Neural progenitor cell (in vitro differentiated cells): Measurements from ENCODE around the gene ACRBP.

ENCODE experiments used
- CTCF ChIP-seq: fragments of 200-600 bp; sonication (generic); IDR thresholded peaks from 2 replicates; pipeline ENCODE4 v1.5.1; 2017; ENCODE audit warnings: antibody characterized with exemption, mild to moderate bottlenecking
- EZH2 ChIP-seq: fragments of 200-600 bp; sonication (generic); IDR thresholded peaks from 2 replicates; pipeline ENCODE4 v1.6.1; 2017; ENCODE audit warnings: antibody characterized with exemption, mild to moderate bottlenecking, moderate library complexity
- EZH2phosphoT487 ChIP-seq: fragments of 200-600 bp; sonication (generic); IDR thresholded peaks from 2 replicates; pipeline ENCODE4 v1.6.1; 2017; ENCODE audit warnings: antibody characterized with exemption

DNA sequence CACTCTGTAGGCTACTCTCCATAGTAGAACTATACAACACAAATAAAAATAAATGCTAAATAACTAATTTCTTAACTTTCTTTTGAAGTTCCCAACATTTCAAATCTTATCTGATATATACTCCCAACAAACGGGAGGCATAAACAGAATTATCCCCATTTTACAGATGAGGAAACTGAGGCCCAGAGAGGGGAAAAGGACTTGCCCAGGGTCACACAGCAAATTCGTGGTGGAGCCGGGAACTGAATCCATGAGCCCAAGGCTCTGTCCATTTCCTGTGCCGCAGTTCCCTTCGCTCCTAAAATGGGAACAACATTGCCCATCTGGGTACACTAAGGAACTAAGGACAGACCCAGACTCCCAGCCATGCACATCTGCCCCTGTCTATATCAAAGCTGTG lies 29.7 kb upstream of the ACRBP start:
- no peak for TF ChIP-seq CTCF
- TF ChIP-seq EZH2phosphoT487, result no peak
- TF ChIP-seq EZH2, result no peak
